HEK293T (cell line): ENCODE results near the gene ZBTB8B.

Experiments
- ARNT ChIP-seq: fragments of 450-650 bp; IDR thresholded peaks from 2 replicates; pipeline ENCODE4 v1.6.1; 2017; ENCODE audit warnings: mild to moderate bottlenecking
- BHLHE40 ChIP-seq: fragments of 450-650 bp; IDR thresholded peaks from 2 replicates; pipeline ENCODE4 v1.6.1; 2016; ENCODE audit warnings: mild to moderate bottlenecking, moderate library complexity, borderline replicate concordance
- CTBP1 ChIP-seq: fragments of 450-650 bp; IDR thresholded peaks from 2 replicates; pipeline ENCODE4 v1.6.1; 2016; ENCODE audit warnings: borderline replicate concordance
- FOXA1 ChIP-seq: fragments of 450-650 bp; IDR thresholded peaks from 2 replicates; pipeline ENCODE4 v1.6.1; 2016; ENCODE audit warnings: mild to moderate bottlenecking
- FOXK2 ChIP-seq: fragments of 450-650 bp; IDR thresholded peaks from 2 replicates; pipeline ENCODE4 v1.6.1; 2016; ENCODE audit warnings: mild to moderate bottlenecking
- FOXM1 ChIP-seq: fragments of 450-650 bp; IDR thresholded peaks from 2 replicates; pipeline ENCODE4 v1.6.1; 2017; ENCODE audit warnings: mild to moderate bottlenecking, borderline replicate concordance
- HDGF ChIP-seq: fragments of 450-650 bp; IDR thresholded peaks from 2 replicates; pipeline ENCODE4 v1.6.1; 2017; ENCODE audit warnings: antibody characterized with exemption, borderline replicate concordance
- NFRKB ChIP-seq: fragments of 450-650 bp; IDR thresholded peaks from 2 replicates; pipeline ENCODE4 v1.6.1; 2016; ENCODE audit warnings: mild to moderate bottlenecking, moderate library complexity
- SP1 ChIP-seq: fragments of 450-650 bp; IDR thresholded peaks from 2 replicates; pipeline ENCODE4 v1.6.1; 2017
- SUZ12 ChIP-seq: fragments of 450-650 bp; IDR thresholded peaks from 2 replicates; pipeline ENCODE4 v1.6.1; 2016; ENCODE audit warnings: mild to moderate bottlenecking
- TARDBP ChIP-seq: fragments of 450-650 bp; IDR thresholded peaks from 2 replicates; pipeline ENCODE4 v1.6.1; 2016

- TF ChIP-seq HDGF (no peak), ARNT (no peak), FOXK2 (no peak), FOXA1 (no peak), SUZ12 (no peak), BHLHE40 (no peak), CTBP1 (no peak), TARDBP (no peak), FOXM1 (no peak), SP1 (no peak), NFRKB (no peak)
Measured at GRCh38 chr1:32474954-32475353, 10.1 kb downstream of the ZBTB8B start.
